ENCODE measurements around the gene SAMD15.
"Not testable (repeated sequence)": the region's sequence is repeated elsewhere in the genome, so short reads cannot be mapped to it uniquely, and the experiment has no call there.

The SAMD15 gene

GRCh38 chr14:77376771-77377501, at the start of gene SAMD15, which contains the start of gene TMED8:
SAMD15 (plus strand) TSS chr14:77377379; CDS start chr14:77377419, 40 bp downstream.
TMED8 (minus strand) TSS chr14:77377094; CDS start chr14:77377053, 41 bp downstream.
- DNase-seq = peak; percentile 94

GRCh38 chr14:77329872-77330271, 47.3 kb upstream of the SAMD15 start:
- DNase-seq = no peak

GRCh38 chr14:77335576-77335975, 41.6 kb upstream of the SAMD15 start:
- DNase-seq = no peak

- not testable (repeated sequence) for DNase-seq
These were observed 39.9 kb upstream of the SAMD15 start for GRCh38 chr14:77337255-77337654.

GRCh38 chr14:77337880-77338279, 39.3 kb upstream of the SAMD15 start:
- no peak for DNase-seq

GRCh38 chr14:77338302-77338701, 38.9 kb upstream of the SAMD15 start:
- DNase-seq = no peak

GRCh38 chr14:77339407-77339806, 37.8 kb upstream of the SAMD15 start:
- DNase-seq = no peak

- DNase-seq = no peak
These were observed 36.8 kb upstream of the SAMD15 start for GRCh38 chr14:77340389-77340788.

GRCh38 chr14:77342726-77343397, 34.3 kb upstream of the SAMD15 start:
- no peak for DNase-seq

GRCh38 chr14:77343662-77344061, 33.5 kb upstream of the SAMD15 start:
- no peak for DNase-seq

- DNase-seq = no peak
These were observed 32.7 kb upstream of the SAMD15 start for GRCh38 chr14:77344377-77344996.

GRCh38 chr14:77346495-77346894, 30.7 kb upstream of the SAMD15 start:
- no peak for DNase-seq

GRCh38 chr14:77347751-77348150, 29.4 kb upstream of the SAMD15 start:
- no peak for DNase-seq

GRCh38 chr14:77353469-77354141, 23.6 kb upstream of the SAMD15 start:
- no peak for DNase-seq

GRCh38 chr14:77355811-77356210, 21.4 kb upstream of the SAMD15 start:
- DNase-seq = no peak

GRCh38 chr14:77356899-77357298, 20.3 kb upstream of the SAMD15 start:
- no peak for DNase-seq

- DNase-seq = no peak
These were observed 17.6 kb upstream of the SAMD15 start for GRCh38 chr14:77359626-77360025.

- no peak for DNase-seq
These were observed 13.0 kb upstream of the SAMD15 start for GRCh38 chr14:77364146-77364545.

- DNase-seq = no peak
These were observed 7.9 kb upstream of the SAMD15 start for GRCh38 chr14:77369285-77369684.

GRCh38 chr14:77372304-77372841, 4.8 kb upstream of the SAMD15 start:
- no peak for DNase-seq

- DNase-seq = no peak
These were observed 1.8 kb upstream of the SAMD15 start for GRCh38 chr14:77375164-77375950.

All from islet precursor cell (in vitro differentiated cells).